Measurements from ENCODE around the gene CLTB. TPM values are rescaled to one million over a fixed set of nuclear protein-coding genes. Genes with fewer than 3 reads are reported as not detected.

Gene CLTB
- total RNA-seq, 1 donor from 2014 or later: 189 TPM

- Histone ChIP-seq H3K27ac (peak overlapping the region; percentile 76 to 79), H3K9me3 (no peaks in the 10 kb centered on the region)
These were observed 50.0 kb downstream of the CLTB start for GRCh38 chr5:176366232-176366894.

DNA sequence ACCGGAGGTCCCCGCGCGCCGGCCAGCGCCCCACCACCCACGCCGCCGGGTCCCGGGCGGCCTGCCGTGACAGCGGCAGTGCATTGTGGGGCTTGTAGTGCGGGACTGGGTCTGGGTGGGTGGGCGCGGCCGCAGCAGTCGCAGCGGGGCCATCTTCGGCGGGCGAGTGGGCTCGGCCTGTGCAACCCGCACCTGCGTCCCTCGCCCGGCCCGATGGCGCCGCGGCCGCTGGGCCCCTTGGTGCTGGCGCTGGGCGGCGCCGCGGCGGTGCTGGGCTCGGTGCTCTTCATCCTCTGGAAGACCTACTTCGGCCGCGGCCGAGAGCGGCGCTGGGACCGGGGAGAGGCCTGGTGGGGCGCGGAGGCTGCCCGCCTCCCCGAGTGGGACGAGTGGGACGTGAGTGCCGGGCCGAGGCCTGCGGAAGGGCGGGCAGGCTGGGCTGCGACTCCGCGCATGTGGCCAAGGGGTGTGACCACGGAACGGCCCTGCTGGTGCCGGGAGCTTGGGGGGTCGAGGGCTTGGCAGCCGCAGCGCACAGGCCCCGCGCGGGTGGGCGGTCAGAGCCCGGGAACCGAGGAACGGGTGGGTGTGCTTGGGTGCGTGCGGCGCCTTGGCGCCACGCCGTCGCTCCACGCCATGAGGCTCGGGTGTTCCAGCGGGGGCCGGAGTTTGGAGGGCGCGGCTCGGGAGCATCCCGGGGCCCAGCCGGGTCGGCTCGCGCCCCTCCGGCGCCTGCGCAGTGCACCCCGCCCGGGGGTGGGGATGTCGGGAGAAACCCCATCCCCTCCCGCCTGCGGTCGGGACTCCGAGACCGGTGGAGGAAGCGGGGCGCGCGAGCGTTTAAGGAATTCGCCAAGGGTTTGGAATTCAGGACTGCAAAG, 50.7 kb downstream of the CLTB start, which contains the start of gene ARL10:
Gene ARL10 (plus strand): TSS at position 137 of the 881 bp plus-strand sequence. CDS start 77 bp downstream, at position 214.
- peak within 1 kb of the TSS; percentile 80 to 95 for H3K4me3 ChIP-seq
- intact Hi-C loops (cut with DNase I): loop anchor here (1.0 kb wide), 1 partner anchor 23 kb away; the partner anchor contains the start of genes HIGD2A and NOP16
- peaks cover 0 to 9% of the 10 kb centered on the region in 2 donors for H3K36me3 ChIP-seq
- peak within 1 kb of the TSS; percentile 76 to 79 for H3K27ac ChIP-seq
- peaks cover 0 to 10% of the 10 kb centered on the region in 2 donors for H3K4me1 ChIP-seq
- peak in 1 of 2 donors; percentile 71 for DNase-seq (ENCODE audit: low spot score in 2 of 2)
- H3K9me3 ChIP-seq: no peaks in the 10 kb centered on the region
- TF ChIP-seq, protein P1, sequence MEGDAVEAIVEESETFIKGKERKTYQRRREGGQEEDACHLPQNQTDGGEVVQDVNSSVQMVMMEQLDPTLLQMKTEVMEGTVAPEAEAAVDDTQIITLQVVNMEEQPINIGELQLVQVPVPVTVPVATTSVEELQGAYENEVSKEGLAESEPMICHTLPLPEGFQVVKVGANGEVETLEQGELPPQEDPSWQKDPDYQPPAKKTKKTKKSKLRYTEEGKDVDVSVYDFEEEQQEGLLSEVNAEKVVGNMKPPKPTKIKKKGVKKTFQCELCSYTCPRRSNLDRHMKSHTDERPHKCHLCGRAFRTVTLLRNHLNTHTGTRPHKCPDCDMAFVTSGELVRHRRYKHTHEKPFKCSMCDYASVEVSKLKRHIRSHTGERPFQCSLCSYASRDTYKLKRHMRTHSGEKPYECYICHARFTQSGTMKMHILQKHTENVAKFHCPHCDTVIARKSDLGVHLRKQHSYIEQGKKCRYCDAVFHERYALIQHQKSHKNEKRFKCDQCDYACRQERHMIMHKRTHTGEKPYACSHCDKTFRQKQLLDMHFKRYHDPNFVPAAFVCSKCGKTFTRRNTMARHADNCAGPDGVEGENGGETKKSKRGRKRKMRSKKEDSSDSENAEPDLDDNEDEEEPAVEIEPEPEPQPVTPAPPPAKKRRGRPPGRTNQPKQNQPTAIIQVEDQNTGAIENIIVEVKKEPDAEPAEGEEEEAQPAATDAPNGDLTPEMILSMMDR (IDR thresholded peaks at IDR 0.05): no peak
- H3K27me3 ChIP-seq: no peaks in the 10 kb centered on the region

More at GRCh38 chr5:176366232-176366894, 50.0 kb downstream of the CLTB start:
- TF ChIP-seq, protein P1 (IDR thresholded peaks at IDR 0.05): no peak
- intact Hi-C loops (cut with DNase I): no loop called here
- DNase-seq (ENCODE audit: low spot score in 2 of 2): no peak
- H3K4me1 ChIP-seq: peaks cover 0 to 8% of the 10 kb centered on the region in 2 donors
- peaks cover 0 to 15% of the 10 kb centered on the region in 2 donors for H3K36me3 ChIP-seq
- H3K4me3 ChIP-seq: peak overlapping the region; percentile 80 to 95
- H3K27me3 ChIP-seq: no peaks in the 10 kb centered on the region

- intact Hi-C loops (cut with DNase I): loop anchor here (1.0 to 5.0 kb wide), 3 partner anchors 23 to 177 kb away; partner anchors contain the start of genes CLTB, HIGD2A and NOP16
- Histone ChIP-seq H3K27me3 (no peaks in the 10 kb centered on the region), H3K9me3 (no peaks in the 10 kb centered on the region), H3K4me3 (peak overlapping the region; percentile 80 to 95), H3K36me3 (peaks cover 0 to 2% of the 10 kb centered on the region in 2 donors), H3K4me1 (peaks cover 0 to 16% of the 10 kb centered on the region in 2 donors), H3K27ac (peak overlapping the region; percentile 76 to 79)
- DNase-seq (ENCODE audit: low spot score in 2 of 2): peak in 1 of 2 donors; percentile 67
- TF ChIP-seq, protein P1 (IDR thresholded peaks at IDR 0.05): no peak
These were observed 51.5 kb downstream of the CLTB start for GRCh38 chr5:176364765-176365350.

DNA sequence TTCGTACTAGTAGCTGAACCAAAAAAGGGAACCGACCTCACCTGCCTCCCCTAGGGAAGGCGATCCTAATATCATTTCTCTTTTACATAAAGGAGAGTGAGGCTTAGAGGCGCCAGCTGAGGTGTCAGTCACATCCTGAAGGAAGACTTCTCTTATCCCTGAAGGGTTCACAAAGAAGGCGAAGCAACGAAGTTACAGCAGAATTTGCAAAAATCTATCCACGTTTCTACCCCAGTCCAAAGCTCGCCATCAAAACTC, 54.2 kb downstream of the CLTB start:
- peak overlapping the region; percentile 97 to 99 for H3K4me3 ChIP-seq
- H3K36me3 ChIP-seq: peaks cover 0 to 19% of the 10 kb centered on the region in 2 donors
- H3K4me1 ChIP-seq: peaks cover 0 to 16% of the 10 kb centered on the region in 2 donors
- intact Hi-C loops (cut with DNase I): loop anchor here (5.0 kb wide), 2 partner anchors 55 to 180 kb away; partner anchors contain the start of gene CLTB
- TF ChIP-seq, protein P1 (IDR thresholded peaks at IDR 0.05): no peak
- DNase-seq (ENCODE audit: low spot score in 2 of 2): no peak
- no peaks in the 10 kb centered on the region for H3K27me3 ChIP-seq
- H3K27ac ChIP-seq: peak overlapping the region; percentile 70 to 78
- H3K9me3 ChIP-seq: no peaks in the 10 kb centered on the region

All from ascending aorta (tissue), 2 donors.